Measurements from ENCODE around the gene PLEKHA1.

The PLEKHA1 gene

GRCh38 chr10:122426829-122427228, 52.3 kb downstream of the PLEKHA1 start:
- no peak for DNase-seq

GRCh38 chr10:122427280-122427679, 52.8 kb downstream of the PLEKHA1 start:
- DNase-seq, result no peak

GRCh38 chr10:122435212-122435827, 60.8 kb downstream of the PLEKHA1 start:
- DNase-seq, result no peak

DNA sequence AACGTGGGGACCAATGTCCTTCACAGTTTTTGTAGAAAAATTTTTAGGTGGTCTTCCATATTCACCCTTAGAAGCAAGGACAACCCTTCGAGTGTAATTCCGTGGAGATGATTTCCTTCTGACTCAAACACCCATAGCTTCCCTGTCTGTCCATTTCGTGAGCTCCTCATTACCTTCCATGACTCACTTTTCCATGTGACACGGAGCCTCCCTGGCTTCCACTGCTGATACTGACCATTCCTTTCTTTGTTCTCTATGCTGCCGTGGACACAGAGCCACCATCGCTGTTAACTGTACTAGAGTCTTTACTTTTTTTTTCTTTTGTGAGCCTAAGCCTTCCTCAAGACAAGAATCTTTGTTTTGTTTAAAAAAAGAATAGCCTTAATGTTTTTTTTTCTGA, 67.5 kb downstream of the PLEKHA1 start:
- DNase-seq, result no peak

DNA sequence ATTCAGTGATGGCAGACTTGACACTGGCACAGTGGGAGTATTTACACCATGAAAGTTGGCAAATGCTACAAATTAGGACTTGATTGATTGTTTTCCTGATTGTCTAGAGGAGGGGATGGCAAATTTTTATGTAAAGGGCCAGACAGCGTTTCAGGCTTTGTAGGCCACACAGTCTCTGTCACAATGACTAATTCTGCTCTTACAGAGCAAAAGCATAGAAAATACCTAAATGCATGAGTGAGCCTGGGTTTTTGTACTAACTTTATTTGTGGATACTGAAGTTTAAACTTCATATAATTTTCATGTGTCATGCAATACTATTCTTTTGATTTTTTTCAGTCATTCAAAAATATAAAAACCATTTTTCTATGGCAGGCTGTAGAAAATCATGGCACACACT, 71.0 kb downstream of the PLEKHA1 start:
- no peak for DNase-seq

GRCh38 chr10:122445904-122446303, 71.4 kb downstream of the PLEKHA1 start:
- no peak for DNase-seq

GRCh38 chr10:122446668-122447423, 72.3 kb downstream of the PLEKHA1 start:
- DNase-seq, result no peak

DNA sequence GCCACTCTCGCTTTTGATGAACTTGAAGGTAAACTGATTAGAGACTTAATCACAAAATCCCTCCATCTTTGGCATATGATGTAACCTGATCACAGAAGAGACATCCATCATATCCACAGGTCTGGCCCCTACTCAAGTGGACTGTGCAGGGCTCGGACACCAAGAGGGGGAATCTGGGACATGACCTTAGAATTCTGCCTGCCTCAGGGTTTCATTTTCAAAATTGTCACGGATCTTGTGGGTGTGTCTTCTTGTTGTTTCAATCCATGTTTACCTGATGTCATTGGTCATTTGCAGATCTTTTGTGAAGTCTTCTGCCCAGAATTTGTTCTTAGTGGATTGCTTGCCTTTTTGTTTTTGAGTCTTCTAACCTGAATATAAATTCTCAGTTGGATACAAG, 74.1 kb downstream of the PLEKHA1 start:
- DNase-seq, result no peak

DNA sequence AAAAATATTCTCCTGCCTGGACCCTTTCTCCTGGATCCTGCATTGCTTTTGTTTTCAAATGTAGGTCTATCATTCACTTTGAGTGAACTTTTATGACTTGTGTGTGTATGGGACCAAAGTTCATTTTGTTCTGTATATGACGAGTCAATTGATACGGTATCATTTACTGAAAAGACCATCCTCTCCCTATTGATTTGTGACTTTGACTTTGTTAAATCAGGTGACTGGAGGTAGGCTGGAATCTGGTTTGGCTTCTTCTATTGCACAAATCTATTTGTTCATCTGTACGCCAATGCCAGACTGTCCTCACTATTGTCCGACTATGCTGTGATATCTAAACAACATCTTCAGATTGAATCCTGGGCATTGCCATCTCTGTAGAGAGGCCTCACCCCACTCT, 74.6 kb downstream of the PLEKHA1 start:
- DNase-seq, result no peak

DNA sequence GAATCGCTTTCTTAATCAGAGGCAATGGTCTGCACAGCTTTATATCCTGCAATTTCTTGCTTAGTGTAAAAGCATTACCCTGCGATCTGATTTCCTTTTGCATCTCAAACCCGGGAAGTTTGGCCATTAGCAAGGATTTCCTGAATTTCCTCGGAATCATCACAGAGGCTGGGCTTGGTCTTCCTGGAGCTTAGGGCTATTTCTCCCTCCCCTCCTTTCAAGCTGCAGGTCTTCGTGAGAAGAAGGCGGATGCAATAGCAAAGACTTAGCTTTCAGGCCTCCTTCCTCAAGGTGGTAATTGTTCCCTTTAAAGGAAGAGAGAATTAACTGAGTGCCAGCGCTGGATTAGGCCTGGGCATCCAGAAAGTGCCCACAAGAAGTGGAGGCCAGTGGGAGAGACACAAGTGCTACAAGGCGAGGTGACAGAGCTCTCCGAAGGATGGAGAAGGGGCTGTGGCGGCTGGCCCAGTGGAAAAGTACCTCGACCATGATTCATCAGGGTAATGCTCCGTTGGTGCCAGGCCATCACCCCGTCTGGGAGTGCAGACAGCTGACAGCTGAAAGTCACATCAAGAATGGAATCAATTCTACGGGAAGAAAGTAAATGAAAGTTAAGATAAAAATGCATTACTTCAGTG, 76.0 kb downstream of the PLEKHA1 start:
- DNase-seq, result no peak

- no peak for DNase-seq
Measured at GRCh38 chr10:122454071-122454470, 79.6 kb downstream of the PLEKHA1 start.

DNA sequence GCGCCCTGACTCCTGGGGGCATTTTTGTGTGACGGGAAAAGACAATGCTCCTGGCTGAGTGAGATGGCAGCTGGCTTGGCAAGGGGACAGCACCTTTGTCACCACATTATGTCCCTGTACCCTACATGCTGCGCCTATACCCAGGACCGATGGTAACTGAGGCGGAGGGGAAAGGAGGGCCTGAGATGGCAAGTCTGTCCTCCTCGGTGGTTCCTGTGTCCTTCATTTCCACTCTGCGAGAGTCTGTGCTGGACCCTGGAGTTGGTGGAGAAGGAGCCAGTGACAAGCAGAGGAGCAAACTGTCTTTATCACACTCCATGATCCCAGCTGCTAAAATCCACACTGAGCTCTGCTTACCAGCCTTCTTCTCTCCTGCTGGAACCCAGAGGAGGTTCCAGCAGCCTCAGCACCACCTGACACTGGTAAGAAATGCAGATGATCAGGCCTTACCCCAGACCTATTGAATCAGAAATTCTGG, 80.1 kb downstream of the PLEKHA1 start, which contains the start of gene ARMS2:
Gene ARMS2 (plus strand): TSS at position 51 of the 478 bp plus-strand sequence. CDS start 75 bp downstream, at position 126.
- no peak for DNase-seq

GRCh38 chr10:122455376-122456079, 81.0 kb downstream of the PLEKHA1 start:
- no peak for DNase-seq

DNA sequence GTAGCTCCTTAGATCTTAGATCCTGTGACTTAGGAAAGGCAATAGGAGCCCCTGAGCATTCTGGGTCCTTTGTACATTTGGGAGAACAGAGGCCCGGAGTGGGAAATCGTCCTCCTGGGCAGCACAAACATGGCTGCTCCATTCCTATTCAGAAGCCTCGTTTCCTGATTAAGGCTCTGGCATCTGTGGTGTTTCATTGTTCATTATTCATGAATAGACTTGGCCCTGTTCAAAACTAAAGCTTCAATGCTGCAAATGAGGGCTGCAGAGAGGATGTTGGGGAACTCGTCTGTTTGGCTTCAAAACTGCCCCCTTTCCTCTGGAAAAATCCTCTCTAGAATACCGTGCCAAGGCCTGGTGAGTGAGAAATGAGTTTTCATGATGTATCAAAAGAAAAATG, 83.4 kb downstream of the PLEKHA1 start:
- DNase-seq, result no peak

- DNase-seq, result no peak
Measured at GRCh38 chr10:122458693-122459092, 84.2 kb downstream of the PLEKHA1 start.

GRCh38 chr10:122459561-122460273, 85.2 kb downstream of the PLEKHA1 start:
- DNase-seq, result no peak

- DNase-seq, result no peak
Measured at GRCh38 chr10:122460891-122461293, 86.4 kb downstream of the PLEKHA1 start.

GRCh38 chr10:122461367-122461728, 86.8 kb downstream of the PLEKHA1 start, which contains the start of gene HTRA1:
Gene HTRA1, plus strand, starts transcription at chr10:122461553. Its CDS starts 100 bp downstream, at chr10:122461653.
- DNase-seq, result no peak

GRCh38 chr10:122461729-122462532, 87.4 kb downstream of the PLEKHA1 start:
- DNase-seq, result no peak

DNA sequence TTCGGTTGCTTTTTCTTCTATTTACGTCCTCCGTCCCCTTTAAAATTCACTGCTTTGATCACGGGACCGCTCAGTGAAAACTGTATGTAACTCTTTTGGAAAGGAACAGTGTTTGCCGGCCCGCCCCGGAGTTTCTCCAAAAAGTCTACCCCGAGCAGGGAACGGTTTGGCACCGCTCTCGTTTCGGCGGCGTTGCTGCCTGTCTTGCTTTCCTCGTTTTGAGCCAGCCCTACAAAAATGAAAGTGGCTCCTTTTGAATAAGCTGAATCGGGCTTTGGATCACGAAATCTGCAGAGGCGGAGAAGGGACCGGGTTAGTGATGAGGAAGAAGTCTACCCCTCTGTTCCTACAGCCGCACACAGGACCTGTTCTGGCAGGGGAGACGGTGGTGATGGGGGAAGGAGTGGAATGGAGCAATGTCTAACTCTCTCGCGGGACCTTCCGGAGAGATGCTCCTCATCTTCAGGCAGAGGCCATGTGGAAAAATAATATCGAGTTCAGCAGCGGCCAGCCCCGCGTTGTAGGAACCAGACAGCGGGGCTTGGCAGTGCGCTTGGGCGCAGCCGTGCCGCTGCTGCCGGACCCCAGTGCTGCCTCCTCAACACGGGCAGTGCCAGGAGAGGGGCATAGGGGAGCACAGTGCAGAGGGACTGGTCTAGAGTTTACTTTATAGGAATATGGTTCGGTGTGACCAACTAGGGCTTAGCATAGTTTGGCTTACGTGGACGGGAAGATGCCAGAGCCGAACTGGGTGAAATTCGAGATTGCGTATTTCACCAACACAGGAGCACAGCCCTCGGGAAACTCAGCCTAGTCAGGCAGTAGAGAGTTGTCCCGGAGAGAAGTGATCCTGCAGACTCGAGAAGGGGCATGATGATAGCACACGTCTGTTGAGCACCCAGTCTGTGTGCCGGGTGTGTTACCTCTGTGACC, 88.3 kb downstream of the PLEKHA1 start:
- no peak for DNase-seq
